DLD1 (cell line): Measurements from ENCODE around the gene COPB2.
"Not testable (repeated sequence)": the region's sequence is repeated elsewhere in the genome, so short reads cannot be mapped to it uniquely, and the experiment has no call there.

Source experiments
- in situ Hi-C: cut with HindIII; loops from 2 replicates; pipeline ENCODE4 v1.10.0; 2017; ENCODE audit warnings: low sequenced_read_pairs

COPB2 gene

GRCh38 chr3:139389552-139390368, at the start of gene COPB2:
Gene COPB2, minus strand, starts transcription at chr3:139389647. Its CDS starts 97 bp downstream, at chr3:139389550.
- in situ Hi-C loops: no loop called here

GRCh38 chr3:139434764-139435307, 45.4 kb upstream of the COPB2 start:
- in situ Hi-C loops: no loop called here

DNA sequence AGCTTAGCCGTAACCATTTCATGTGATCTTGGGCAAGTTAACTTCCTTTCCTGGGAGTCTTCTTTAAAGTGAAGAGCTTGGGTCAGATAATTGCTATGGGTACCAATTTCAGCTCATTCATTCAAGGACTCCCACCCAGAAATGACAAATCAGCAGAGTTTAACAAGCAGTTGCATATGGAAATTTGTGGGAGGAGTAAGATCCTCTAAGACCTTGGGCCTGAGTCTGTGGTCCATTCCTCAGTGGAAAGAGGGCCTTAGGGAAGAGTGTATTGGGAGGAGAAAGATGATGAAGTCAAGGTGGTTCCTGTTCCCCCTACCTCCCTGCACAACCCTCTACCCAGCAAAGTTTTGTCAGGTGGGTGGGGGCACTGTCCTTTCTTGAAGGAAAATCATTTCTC, 44.8 kb upstream of the COPB2 start:
- in situ Hi-C loops: no loop called here

DNA sequence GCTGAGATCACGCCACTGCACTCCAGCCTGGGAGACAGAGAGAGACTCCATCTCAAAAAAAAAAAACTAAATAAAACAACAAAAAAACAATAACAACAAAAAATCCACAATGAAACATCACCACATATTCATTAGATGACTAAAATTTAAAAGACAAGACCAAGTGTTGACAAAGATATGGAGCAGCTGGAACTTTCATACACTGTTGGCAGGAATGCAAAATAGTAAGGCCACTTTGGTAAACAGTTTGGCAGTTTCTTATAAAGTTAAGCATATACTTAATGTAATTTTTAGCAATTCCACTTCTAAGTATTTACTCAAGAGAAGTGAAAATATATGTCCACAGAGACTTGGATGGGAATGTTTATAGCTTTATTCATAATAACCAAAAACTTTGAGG, 43.6 kb upstream of the COPB2 start:
- in situ Hi-C loops: no loop called here

DNA sequence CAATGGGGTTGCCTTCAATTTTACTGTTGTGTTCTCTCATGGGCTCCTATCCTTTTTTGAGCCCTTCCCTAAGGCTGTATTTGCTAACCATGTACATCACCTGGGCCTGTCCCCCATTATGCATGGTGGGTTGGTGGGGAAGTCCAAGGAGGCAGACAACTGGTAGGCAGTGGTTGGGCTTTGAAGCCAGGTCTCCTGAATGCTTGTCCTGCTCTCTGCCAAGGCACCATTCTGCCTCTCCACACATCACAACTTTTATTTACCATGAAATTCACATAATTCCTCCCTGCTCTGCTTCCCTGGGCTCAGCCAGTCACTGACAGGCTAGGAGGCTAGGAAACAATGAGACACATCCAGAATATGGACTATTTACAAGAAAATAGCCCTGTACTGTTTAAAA, 41.0 kb upstream of the COPB2 start:
- in situ Hi-C loops: no loop called here

DNA sequence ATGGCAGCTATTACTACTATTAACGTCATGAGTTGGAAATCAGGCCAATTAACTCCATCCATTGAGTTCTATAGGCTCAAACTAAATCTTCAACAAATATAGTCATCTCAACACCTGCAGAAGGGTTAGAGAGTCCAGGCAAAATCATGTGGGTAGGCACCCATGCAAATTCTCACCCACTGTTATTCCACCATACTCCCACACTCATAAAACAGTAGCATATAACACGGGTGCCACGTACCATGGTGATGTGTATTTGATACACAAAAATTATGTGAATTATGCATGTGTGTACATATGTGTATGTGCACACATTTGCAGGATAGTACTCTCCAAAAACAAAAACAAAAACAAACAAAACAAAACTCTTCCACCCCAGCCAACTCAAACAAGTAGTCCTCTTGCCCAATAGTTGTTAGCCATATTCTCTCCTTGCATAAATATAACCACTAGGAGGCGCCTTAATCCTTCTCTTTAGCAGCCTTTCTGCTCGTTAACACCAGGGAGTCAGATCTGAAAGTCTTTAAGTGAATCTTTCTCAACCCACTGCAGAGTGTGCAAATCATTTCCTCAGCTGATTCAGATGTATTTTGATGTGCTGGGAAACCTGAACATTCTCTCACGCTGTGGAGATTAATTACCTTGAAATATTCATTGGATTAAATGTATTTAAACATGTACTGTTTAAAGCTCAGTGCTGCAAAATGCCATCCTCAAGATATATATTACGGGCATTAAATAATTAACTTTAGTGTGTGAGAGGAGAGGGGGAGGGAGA, 38.0 kb upstream of the COPB2 start:
- in situ Hi-C loops: no loop called here

DNA sequence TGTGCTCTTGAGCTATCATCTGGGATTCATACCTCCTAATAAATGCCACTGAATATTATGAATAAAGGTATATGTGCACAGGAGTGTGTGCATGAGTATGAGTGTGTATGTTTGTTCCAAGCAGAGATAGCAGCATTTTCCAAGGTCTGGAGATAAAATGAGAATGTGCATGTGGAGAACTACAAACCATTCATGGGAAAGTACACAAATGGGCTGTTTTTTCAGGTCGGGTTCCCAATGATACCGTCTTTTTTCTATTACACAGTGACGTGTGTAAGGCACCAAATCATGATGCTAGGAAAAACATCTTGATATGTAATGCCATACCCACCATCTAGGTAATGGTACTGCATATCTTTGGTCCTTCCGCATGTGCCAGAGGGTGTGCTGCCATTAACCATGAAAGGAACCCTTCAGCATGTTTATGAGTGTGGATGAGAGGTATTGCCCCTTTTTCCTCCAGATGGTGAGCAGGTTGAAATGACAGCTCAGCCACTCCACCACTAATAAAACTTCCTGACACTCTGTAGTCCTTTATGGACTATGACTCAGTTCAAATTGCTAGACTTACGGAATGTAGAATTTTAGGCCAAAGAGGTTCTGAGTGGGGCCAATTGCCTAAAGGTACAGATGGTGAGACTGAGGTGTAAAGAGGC, 36.4 kb upstream of the COPB2 start:
- in situ Hi-C loops: no loop called here

DNA sequence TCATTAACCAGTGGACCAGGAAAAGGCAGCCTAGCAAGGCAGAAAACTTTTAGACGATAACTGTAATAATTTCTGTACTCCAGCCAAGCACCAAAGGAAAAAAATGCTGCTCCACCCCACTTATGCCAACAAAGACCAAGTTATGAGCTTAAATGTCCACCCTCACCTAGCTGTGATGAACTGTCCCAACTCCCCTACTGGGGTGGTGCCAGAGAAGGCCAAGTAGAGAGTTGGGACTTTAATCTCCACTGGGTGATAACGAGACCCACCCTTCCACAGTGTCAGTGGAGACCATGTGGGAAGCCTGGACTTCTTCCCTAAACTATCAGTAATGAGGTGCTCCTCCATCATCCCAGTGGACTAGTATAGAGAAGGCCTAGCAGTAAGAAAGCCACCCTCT, 33.8 kb upstream of the COPB2 start:
- in situ Hi-C loops: no loop called here

DNA sequence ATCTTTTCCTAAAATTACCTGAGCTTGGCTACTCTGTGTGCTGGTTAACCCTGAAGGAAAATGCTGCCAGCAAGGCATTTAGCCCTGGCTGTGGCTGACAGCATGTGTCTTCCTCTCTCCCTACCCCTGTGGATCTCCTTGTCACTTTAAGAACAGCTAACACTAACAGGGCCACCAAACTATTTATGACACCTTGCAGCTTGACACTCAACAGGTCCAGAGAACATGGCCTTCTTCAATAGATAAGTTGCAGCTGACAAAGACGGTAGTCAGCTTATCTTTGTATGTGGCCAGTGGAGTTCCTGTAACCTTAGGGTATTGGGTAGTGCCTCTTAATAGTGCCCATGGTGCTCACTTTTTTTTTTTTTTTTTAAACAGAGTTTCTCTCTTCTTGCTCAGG, 32.0 kb upstream of the COPB2 start:
- in situ Hi-C loops: no loop called here

- in situ Hi-C loops: no loop called here
Observed at GRCh38 chr3:139421040-139421439, 31.6 kb upstream of the COPB2 start.

- in situ Hi-C loops: no loop called here
Observed at GRCh38 chr3:139418144-139418543, 28.7 kb upstream of the COPB2 start.

- in situ Hi-C loops: no loop called here
Observed at GRCh38 chr3:139416275-139416674, 26.8 kb upstream of the COPB2 start.

DNA sequence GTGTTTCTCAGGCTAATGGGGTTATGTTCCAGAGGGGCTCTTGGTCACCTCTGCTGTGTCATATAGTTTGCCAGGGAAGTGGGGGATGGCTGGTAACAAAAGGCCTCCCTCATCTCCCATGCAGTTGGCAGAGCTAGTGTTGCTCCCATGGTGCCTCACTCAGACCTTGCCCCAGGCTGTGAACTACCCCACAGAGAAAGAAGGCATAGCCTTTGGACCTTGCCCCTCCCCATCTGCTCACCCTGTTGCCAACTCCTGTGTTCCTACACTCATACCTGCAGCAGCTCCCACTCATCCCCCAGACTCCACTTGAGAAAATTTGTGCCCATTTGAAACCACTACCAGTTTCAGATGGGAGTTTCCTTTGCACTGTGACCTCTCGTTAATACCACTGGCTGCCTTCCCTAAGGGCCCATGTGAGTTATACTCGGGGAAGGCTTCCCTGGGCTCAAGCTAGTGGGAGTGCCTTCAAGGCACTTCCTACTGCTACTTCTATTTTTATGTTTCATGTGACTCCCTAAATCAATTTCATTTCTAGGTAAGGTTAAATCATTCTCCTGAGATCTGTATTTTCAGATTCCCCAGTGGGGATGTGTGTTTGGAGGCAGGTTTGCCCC, 25.3 kb upstream of the COPB2 start:
- in situ Hi-C loops: no loop called here

- in situ Hi-C loops: not testable (repeated sequence)
Observed at GRCh38 chr3:139412891-139413290, 23.4 kb upstream of the COPB2 start.

DNA sequence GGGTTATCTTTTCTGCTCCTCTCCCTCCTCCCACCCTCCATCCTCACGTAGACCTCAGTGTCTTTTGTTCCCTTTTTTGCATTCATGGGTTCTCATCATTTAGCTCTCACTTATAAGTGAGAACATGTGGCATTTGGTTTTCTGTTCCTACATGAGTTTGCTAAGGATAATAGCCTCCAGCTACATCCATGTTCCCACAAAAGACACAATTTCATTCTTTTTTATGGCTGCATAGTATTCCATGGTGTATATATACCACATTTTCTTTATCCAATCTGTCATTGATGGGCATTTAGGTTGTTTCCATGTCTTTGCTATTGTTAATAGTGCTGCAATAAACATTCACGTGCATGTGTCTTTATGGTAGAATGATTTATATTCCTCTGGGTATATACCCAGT, 11.7 kb upstream of the COPB2 start:
- in situ Hi-C loops: not testable (repeated sequence)

DNA sequence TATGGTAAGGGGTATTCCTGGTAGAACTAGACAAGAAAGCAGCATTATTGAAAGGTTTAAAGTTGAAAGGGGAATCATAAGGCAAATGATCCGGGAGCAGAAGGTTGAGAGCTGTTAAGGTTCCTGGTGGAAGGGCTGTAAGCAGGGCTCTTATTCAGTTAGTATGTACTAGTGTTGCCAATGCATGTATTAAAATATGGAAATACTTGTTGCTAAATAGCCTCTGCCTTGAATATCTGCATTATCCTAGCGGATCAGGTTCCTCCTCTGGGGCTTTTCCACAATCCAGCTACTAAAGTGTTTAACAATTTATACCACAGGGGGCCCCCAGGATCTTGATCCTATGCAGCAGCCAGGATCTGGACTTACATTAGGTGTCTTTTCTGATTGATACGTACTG, 7.3 kb upstream of the COPB2 start:
- in situ Hi-C loops: no loop called here

DNA sequence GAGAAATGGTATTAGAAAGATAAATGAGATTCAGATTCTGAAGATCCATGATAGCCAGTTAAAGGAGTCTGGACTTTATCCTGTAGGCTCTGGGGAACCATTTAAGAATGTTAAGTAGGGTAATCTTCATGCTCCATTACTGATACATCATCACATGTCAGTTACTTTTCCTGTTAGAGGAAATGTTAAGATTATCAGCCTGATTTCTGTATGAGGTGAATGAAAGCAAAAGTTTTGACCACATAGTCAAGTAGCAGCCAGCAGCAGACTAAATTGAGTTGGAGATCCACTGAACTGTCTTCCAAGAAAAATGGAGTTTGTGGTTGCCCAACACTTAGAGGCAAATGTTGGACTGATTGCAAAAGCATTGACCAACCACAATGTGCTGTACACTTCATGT, 4.7 kb upstream of the COPB2 start:
- in situ Hi-C loops: no loop called here

DNA sequence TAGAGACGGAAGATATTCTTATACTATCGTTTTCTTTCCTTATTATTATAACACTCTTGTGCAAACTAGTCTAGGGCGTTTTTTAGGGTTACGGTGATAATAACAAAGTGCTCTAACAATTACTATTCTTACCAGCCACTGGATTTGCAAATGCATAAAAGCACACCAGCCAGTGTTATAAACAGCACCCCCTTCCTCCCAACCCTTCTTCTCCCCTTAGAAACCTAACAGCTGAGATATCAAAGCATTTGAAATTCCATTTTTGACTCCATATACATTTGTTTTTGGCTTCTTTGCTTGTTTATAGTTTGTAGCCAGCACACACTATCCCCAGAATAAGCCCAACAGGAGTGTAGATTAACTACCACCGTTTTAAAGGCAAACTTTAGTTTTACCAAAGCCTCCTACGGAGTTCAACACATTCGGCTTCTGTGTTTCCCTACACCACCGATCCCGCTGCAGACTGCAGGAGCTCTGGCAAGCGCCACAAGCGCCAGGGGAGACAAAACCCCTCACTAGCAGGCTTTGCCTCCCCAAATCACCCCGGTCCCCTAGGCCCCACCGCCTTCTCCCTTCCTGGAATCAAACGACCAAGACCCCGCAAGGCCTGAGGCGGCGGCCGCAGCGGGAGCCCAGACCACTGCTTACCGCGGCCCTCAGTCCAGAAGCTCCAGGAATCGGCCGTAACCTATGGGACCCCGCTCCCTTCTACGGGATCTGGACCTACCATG, 461 bp downstream of the COPB2 start:
- in situ Hi-C loops: no loop called here

DNA sequence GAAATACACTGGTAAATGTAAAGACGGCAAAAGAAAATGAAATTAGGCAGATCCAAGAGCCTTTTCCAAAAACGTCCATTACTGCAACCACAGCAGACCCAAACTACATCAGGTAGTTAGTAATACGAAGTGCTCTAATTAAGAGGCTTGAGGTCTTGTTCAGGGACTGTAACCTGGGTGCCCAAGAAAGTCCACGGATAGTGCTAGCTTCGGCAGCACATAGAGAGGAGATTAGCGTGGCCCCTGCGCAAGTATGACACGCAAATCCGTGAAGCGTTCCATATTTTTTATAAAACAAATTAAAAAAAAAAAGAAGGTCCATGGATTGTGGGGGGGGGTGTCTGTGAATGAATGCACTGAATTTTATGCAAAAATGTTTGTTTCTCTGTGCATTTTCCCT, 1.4 kb downstream of the COPB2 start:
- in situ Hi-C loops: no loop called here

DNA sequence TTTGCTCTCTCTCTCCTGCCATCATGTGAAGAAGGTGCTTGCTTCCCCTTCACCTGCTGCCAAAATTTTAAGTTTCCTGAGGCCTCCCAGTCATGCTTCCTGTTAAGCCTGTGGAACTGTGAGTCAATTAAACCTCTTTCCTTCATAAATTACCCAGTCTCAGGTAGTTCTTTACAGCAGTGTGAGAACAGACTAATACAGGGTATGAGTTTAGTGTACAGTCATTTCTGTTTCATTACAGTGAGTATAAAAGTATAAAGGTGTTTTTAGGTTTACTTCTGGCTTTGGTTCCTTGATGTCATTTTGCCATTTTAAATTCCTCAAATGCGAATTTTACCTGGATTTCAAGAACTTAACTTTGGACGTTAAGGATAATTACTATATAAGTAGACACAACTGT, 7.2 kb downstream of the COPB2 start:
- in situ Hi-C loops: not testable (repeated sequence)
